Uterus (tissue), 4 donors: Measurements from ENCODE around the gene TRIP13. TPM values are rescaled to one million over a fixed set of nuclear protein-coding genes. Genes with fewer than 3 reads are reported as not detected.
"Not testable (repeated sequence)": the region's sequence is repeated elsewhere in the genome, so short reads cannot be mapped to it uniquely, and the experiment has no call there.

ENCODE experiments used
- DNase-seq, 2 donors: peaks; one replicate each; pipeline ENCODE4 v3.0.0-alpha.2; 2019 to 2020
- H3K27ac ChIP-seq, 2 donors: fragments of 200-600 bp; sonication (generic); 1 replicate in 1 of 2; 2 replicates in 1 of 2; pipeline ENCODE4 v1.5.1; 2016 to 2018
- H3K27me3 ChIP-seq, 2 donors: fragments of 200-600 bp; sonication (generic); one replicate each; pipeline ENCODE4 v1.5.1; 2018 to 2019; ENCODE audit warnings: control low read depth in 1 of 2
- H3K36me3 ChIP-seq, 2 donors: fragments of 200-600 bp; sonication (generic); one replicate each; pipeline ENCODE4 v1.5.1; 2019; ENCODE audit warnings: control low read depth in 1 of 2
- H3K4me1 ChIP-seq, 2 donors: fragments of 200-600 bp; sonication (generic); one replicate each; pipeline ENCODE4 v1.5.1; 2018 to 2019; ENCODE audit warnings: control low read depth in 1 of 2
- H3K4me3 ChIP-seq, 2 donors: fragments of 200-600 bp; sonication (generic); 1 replicate in 1 of 2; 2 replicates in 1 of 2; pipeline ENCODE4 v1.5.1; 2018 to 2019; ENCODE audit warnings: mild to moderate bottlenecking in 1 of 2
- H3K9me3 ChIP-seq, 2 donors: fragments of 200-600 bp; sonication (generic); one replicate each; pipeline ENCODE4 v1.5.1; 2019; ENCODE audit warnings: control low read depth in 1 of 2
- CTCF ChIP-seq, 4 experiments: fragments of 200-600 bp in 2 of 4; fragments of 450-650 bp in 2 of 4; sonication (generic) in 2 of 4; IDR thresholded peaks; one replicate each; pipeline ENCODE4 v1.5.1; 2016 to 2019; ENCODE audit warnings: antibody characterized with exemption in 4 of 4, mild to moderate bottlenecking in 2 of 4, moderate library complexity in 1 of 4
- POLR2A ChIP-seq, 2 donors: fragments of 450-650 bp; IDR thresholded peaks; one replicate each; pipeline ENCODE4 v1.6.1; 2016; ENCODE audit warnings: antibody characterized with exemption in 2 of 2, mild to moderate bottlenecking in 1 of 2, moderate library complexity in 1 of 2
- intact Hi-C: fragments of 100-400 bp; cut with DNase I; formaldehyde crosslinking; loops from one replicate; pipeline ENCODE4 v1.15.1; 2023; ENCODE audit warnings: low total_unique reads
- total RNA-seq, 4 donors: library from RNA; depleted of rRNA in 3 of 4; stranded (reverse); fragments of >200 nt in 3 of 4; gene quantifications; one replicate each; pipeline versions ENCODE4 v1.1.0 to v1.2.4, GENCODE V29; 2014 to 2023
- donor health status: DM: yes; HTN: yes; CAD: no.

TRIP13 gene
- total RNA-seq, 4 donors from 2014 or later = 1.2 to 10.5 (median 1.3) TPM; not detected in 1

GRCh38 chr5:915946-916345 is 23.3 kb downstream of the TRIP13 start:
- H3K27ac ChIP-seq = no peak overlapping the region
- intact Hi-C loops = no loop called here
- H3K4me1 ChIP-seq = no peaks in the 10 kb centered on the region
- no peak for DNase-seq
- H3K36me3 ChIP-seq = no peaks in the 10 kb centered on the region
- no peaks in the 10 kb centered on the region for H3K9me3 ChIP-seq
- no peaks in the 10 kb centered on the region for H3K27me3 ChIP-seq
- TF ChIP-seq CTCF (IDR thresholded peaks at IDR 0.05) (no peak), POLR2A (IDR thresholded peaks at IDR 0.05) (no peak)
- H3K4me3 ChIP-seq = no peak overlapping the region

- Histone ChIP-seq H3K27me3 (no peaks in the 10 kb centered on the region), H3K27ac (no peak overlapping the region), H3K4me3 (no peak overlapping the region), H3K9me3 (no peaks in the 10 kb centered on the region), H3K4me1 (no peaks in the 10 kb centered on the region), H3K36me3 (no peaks in the 10 kb centered on the region)
- TF ChIP-seq CTCF (IDR thresholded peaks at IDR 0.05) = no peak
- no peak for TF ChIP-seq POLR2A (IDR thresholded peaks at IDR 0.05)
- intact Hi-C loops = no loop called here
- no peak for DNase-seq
Measured at GRCh38 chr5:916441-917293, 24.0 kb downstream of the TRIP13 start.

- intact Hi-C loops, H3K9me3 ChIP-seq, H3K36me3 ChIP-seq, H3K4me3 ChIP-seq, H3K4me1 ChIP-seq, H3K27me3 ChIP-seq, DNase-seq, H3K27ac ChIP-seq: not testable (repeated sequence)
Measured at GRCh38 chr5:918717-919116, 26.0 kb downstream of the TRIP13 start.

GRCh38 chr5:919356-920000 is 26.8 kb downstream of the TRIP13 start:
- Histone ChIP-seq H3K27me3 (no peaks in the 10 kb centered on the region), H3K36me3 (no peaks in the 10 kb centered on the region), H3K4me1 (no peaks in the 10 kb centered on the region), H3K9me3 (no peaks in the 10 kb centered on the region), H3K4me3 (no peak overlapping the region), H3K27ac (no peak overlapping the region)
- intact Hi-C loops = no loop called here
- no peak for TF ChIP-seq POLR2A (IDR thresholded peaks at IDR 0.05)
- TF ChIP-seq CTCF (IDR thresholded peaks at IDR 0.05) = no peak
- DNase-seq = no peak

- TF ChIP-seq POLR2A (IDR thresholded peaks at IDR 0.05) = no peak
- no peak for TF ChIP-seq CTCF (IDR thresholded peaks at IDR 0.05)
- Histone ChIP-seq H3K4me1 (no peaks in the 10 kb centered on the region), H3K27ac (no peak overlapping the region), H3K27me3 (no peaks in the 10 kb centered on the region), H3K4me3 (no peak overlapping the region), H3K36me3 (no peaks in the 10 kb centered on the region), H3K9me3 (no peaks in the 10 kb centered on the region)
- intact Hi-C loops = no loop called here
- DNase-seq = no peak
Measured at GRCh38 chr5:920321-920720, 27.6 kb downstream of the TRIP13 start.
